Stimulated activated CD8-positive, alpha-beta memory T cell treated with anti-CD3 and anti-CD28 coated beads, Interleukin-4, amount 100 ng/mL, for 24 hours (primary cell): ENCODE measurements around the gene ZNF532.
"Not testable (repeated sequence)": the region's sequence is repeated elsewhere in the genome, so short reads cannot be mapped to it uniquely, and the experiment has no call there.

Experiments used
- DNase-seq: peaks from one replicate; pipeline ENCODE4 v3.0.0-alpha.2; 2020; ENCODE audit warnings: low read depth

Gene ZNF532

DNA sequence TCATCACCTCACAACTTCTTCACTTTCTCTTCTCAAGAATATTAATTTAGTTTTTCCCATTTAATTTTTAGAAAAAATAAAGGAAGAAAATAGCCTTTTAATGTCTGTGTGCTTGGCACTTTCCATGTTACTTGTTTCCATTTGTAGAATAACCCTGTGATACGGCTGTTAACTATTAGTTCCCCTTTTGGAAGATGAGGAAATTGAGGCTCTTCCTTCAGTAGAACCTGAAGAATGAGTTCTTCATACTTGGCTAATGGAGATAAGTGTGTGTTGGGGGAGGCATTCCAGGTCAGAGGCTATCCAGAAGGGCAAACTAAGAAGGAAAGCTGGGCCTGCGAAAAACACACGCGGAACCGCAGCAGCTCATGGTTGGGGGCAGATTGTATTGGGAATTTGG lies 38.3 kb downstream of the ZNF532 start:
- no peak for DNase-seq

DNA sequence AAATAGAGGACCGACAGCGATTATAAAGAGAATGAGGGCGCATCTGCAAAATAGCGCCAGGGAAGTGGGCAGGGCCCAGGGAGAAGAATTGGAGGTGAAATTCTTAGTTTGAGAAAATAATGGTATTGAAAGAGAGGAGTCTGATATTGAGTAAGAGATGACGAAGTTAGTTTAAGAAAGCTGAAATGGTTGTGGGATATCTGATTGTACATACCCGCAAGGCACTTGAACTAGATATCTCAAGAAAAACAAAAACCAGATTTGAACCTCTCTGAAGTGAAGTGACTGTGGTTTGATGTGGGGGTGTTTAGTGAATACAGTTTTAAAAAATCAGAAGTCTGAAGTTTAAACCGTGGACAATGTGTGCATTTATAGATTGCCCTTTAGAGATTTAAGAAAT lies 38.9 kb downstream of the ZNF532 start:
- DNase-seq = no peak

DNA sequence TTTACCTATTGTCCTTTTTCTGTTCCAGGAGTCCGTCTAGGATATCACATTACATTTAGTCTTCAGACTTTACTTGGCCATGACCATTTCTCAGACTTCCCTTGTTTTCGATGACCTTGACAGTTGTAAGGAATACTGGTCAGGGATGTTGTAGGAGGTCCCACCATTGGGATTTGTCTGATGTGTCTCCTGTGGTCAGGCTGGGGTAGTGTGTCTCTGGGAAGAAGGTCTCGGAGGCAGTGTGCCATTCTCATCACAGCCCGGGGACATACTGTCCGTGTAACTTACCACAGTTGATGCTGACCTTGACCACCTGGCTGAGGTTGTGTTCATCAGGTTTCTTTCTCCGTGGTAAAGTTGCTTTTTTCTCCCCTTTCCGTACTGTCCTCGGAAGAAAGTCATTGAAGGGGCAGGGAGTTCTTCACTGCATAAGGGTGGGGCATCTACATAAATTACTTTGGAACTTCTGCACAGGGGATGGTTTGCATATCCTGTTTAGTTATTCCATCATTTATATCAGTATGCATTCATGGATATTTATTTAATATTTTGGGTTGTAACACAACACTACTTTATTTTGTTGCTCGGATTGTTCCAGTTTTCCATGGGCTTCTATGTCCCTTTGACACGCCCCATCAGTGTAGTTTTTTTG lies 41.2 kb downstream of the ZNF532 start:
- DNase-seq = no peak

DNA sequence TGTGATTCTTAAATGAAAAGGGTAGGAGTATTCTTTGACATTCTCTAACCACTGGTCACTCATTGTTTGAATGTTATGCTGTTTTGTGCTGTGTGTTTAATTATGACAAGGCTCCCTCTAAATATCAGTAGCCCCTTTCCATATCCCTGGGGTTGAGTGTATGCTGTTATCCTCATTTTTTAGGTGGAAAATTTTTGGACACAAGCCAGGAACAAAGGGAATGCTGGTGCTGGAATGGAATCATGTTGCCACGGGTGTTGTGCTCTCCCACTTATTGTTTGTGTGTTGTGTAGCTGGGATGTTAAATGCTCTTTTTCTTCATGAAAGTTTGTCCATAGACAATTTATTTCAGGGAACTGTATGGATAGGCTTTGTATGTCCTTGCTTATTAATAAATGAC lies 43.3 kb downstream of the ZNF532 start:
- DNase-seq = no peak

DNA sequence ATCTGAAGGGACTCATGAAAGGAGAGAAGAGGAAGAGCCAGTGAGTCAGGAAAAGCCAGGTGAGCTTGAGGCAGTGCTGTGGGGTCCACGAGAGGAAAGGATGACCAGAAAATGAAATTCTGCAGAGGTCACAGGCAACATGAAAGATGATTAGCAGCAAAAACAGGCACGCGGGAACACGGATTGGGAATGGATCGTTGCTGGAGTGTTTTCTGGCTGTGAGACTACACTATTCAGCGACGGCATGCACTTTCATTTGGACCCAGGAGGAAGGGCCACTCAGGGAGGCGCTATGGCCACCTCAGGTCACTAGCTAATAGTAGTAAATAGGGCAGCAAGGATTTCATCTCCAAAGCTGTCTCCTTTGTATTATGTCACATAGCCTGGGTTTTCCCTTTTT lies 44.8 kb downstream of the ZNF532 start:
- DNase-seq = no peak

DNA sequence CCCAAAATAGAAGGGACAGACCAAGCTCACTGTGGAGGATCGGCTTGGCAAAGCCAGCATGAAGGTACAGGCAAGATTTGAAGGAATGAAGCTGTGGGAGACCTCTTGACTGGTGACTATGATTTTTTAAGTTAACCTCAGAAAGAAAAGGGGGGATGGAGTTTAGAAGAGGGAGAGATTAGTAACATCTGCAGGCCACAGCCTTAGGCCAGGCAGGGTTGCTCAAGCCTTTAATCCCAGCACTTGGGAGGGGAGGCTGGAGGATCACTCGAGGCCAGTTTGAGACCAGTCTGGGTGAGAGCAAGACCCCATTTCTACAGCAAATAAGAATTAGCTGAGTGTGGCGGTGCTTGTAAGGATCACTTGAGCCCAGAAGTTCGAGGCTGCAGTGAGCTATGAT lies 46.6 kb downstream of the ZNF532 start:
- DNase-seq = no peak

DNA sequence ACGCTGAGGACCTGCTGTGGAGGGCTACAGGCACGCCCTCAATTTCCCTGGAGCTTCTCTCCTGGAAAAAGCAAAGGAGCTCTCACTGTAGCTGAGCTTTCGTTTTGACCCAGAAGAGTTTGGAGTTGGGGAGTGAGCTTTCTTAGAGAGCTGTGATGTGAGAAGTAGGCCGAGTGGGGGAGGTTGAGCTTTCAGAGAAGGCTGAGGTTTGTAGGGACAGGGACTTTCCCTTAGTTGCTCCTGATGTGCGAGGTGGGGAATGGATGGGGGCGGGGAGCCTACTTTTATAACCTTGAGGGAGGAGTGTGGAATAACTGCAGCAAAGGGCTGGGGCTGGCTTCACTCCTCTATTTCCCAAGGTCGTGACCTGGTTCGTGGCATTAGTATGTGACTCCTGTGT lies 47.1 kb downstream of the ZNF532 start:
- DNase-seq = no peak

DNA sequence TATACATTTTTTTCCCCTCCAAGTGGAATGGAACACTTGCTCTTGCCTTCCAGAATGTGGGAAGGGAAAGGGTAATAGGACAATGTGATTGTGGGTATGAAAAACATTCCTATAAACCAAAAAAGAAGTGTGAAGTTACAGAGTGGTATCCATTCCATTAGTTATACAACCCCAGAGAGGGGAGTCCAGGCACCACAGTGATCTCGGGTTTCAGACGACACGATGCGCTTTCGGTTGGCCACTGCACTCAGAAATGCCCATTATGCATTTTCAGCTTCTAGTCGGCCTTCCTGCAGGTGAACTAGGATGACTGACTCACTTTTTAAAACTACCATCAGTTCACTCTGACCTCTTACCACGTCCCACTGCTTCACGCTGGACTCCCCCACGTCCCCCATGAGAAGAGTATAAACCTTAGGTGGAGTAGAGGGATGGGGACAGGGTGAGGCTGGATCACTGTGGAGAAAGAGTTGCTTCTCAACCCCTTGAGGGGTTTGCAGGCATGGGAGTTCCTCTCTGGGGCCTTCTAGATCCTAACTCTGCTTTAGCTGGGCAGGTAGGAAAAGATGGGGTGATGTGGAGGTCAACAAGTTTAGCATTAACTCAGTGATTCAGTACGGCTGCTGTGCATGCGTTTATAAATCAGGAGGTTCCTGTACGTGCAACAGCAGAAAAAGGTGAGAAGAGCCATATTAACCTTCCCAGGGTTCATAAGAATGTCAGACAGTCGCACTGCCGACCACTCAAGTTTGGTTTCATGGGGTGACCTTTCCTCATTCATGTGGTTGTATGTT lies 50.5 kb downstream of the ZNF532 start:
- DNase-seq = no peak

DNA sequence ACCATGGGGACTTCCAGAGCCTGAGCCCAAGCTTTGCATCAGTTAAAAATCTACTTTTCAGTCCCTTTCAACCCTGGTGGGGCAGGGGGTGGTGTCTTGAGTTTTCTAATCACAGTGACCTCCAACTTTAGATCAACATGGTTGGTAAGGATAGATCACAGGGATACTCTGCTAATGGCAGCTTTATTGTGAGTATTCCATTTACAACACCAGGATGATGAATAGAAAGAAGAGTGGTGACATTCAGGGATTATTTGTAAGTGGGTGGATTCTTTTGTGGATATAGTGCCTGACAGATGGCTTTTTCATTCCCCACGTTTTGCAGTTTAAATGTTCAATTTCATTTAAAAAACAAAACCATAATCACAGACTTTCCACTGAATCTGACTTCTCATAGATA lies 51.3 kb downstream of the ZNF532 start:
- no peak for DNase-seq

DNA sequence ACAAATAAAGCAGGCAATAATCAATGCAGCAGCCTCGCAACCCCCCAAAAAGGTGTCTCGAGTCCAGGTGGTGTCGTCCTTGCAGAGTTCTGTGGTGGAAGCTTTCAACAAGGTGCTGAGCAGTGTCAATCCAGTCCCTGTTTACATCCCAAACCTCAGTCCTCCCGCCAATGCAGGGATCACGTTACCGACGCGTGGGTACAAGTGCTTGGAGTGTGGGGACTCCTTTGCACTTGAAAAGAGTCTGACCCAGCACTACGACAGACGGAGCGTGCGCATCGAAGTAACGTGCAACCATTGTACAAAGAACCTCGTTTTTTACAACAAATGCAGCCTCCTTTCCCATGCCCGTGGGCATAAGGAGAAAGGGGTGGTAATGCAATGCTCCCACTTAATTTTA lies 55.3 kb downstream of the ZNF532 start:
- DNase-seq = not testable (repeated sequence)

DNA sequence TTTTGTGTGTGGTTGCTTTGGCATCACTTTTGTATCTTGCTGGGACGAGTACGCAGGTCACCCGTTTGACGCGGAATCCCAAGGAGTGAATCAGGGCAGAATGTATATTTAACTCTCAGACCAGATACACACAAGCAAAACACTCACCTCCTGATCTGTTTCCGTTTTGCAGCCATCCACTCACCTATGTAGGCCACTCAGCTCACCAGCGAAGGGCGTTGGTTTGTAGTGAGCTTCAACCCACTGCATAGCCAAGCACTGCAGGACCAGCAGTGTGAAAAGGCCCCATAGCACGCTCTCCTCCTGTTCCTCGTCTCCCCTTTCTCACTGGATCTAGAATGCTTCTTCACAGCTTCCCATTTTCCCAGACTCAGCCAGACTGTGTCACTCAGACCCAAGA lies 58.3 kb downstream of the ZNF532 start:
- no peak for DNase-seq

DNA sequence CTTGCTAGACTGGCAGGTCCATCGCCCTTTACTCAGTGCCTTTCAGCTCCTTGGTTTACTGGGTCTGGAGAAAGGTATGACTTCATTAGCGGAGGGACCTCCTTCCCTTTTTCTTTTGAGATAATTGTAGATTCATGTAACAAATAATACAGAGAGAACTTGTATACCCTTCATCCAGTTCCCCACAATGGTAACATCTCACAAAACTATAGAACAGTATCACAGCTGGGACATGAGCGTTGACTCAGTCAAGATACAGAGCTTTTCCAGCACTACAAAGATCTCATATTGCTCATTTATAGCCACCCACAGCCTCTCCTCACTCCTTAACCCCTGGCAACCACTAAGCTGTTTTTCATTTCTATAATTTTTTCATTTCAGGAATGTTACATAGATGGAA lies 59.8 kb downstream of the ZNF532 start:
- no peak for DNase-seq

DNA sequence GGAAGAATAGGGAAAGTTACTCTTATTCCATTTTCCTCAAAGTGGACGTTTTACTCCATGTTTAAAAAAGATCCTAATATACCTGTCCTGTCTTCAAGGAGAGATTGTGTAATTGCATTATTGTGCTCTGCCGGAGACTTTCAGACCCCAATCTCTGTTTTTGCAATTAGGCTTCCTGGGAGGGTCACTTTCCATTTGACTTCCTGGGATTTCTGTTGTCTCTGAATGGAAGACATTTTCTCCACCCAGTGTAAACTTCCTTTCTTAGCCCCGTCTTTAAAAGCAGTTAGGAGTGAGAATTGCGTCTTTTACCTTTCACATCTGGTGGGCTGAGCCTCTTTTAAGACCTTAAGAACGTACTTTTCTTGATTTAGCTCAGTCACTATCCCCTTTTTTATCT lies 63.0 kb downstream of the ZNF532 start:
- DNase-seq = no peak

DNA sequence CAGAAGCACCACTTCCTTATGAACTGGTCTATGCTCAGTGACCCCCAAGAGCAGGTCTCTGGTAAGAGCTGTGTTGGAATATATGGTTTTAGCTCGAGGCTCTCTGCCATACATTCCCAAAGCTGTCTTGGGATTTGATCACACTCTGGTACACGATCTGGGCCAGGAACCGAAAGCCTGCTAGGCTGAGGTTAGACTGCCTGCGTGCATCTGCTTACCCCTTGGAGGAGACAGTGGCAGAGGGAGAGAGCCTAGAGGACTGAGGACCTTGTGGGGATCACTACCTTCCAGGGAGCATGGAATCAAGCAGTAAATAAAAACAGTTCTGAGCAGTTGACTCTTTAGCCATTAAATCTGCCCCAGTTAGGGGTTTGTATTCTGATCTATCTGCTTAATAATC lies 63.7 kb downstream of the ZNF532 start:
- DNase-seq = no peak

DNA sequence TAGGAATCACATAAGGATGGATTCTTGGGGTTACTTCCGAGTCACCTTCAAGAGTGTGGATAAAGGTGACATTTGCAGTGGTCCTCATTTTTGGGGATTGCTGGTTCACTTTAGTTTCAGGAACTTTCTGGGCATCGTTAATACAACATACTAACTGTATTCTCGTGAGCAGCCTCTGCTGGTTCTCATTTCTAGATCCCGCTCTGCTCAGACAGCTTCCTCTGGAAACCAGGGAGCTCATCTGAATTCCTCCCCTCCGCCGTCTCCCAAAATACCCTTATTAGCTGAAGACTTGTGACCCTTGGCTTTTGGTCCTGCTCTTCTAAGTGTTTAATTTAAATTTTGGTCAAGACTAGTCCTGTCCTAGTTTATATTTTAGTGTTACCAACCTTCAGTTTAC lies 64.5 kb downstream of the ZNF532 start:
- DNase-seq = no peak

DNA sequence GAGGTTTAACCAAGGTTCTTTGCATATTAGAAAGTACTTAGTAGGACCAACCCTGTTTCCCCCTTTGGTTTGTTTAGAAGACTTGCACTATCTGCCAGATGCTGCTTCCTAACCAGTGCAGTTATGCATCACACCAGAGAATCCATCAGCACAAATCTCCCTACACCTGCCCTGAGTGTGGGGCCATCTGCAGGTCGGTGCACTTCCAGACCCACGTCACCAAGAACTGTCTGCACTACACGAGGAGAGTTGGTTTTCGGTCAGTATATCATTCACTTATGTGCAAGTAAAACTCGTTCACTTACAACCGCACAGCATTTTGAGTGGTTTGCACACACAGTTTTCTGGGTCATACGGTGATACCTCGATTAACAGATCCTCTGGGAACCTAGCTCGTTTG lies 69.7 kb downstream of the ZNF532 start:
- no peak for DNase-seq

DNA sequence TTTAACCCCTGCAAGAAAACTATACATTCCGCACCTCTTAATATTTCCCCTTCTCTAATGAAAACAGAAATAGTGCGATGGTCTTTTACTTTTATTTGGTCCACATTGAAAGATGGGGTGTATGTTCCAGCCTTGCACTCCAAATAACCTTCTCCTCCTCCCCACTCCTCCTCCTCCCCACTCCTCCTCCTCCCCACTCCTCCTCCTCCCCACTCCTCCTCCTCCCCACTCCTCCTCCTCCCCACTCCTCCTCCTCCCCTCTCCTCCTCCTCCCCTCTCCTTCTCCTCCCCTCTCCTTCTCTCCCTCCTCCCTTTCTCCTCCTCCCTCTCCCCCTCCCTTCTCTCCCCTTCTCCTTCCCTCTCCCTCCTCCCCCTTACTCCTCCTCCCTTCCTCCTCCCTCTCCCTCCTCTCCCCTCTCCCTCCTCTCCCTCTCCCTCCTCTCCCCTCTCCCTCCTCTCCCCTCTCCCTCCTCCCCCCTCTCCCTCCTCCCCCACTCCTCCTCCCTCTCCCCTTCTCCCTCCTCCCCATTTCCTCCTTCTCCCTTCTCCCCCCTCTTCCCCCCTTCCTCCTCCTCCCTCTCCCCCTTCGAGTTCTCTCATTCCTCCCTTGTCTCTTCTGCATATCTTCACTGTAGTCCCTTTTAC lies 70.4 kb downstream of the ZNF532 start:
- no peak for DNase-seq

DNA sequence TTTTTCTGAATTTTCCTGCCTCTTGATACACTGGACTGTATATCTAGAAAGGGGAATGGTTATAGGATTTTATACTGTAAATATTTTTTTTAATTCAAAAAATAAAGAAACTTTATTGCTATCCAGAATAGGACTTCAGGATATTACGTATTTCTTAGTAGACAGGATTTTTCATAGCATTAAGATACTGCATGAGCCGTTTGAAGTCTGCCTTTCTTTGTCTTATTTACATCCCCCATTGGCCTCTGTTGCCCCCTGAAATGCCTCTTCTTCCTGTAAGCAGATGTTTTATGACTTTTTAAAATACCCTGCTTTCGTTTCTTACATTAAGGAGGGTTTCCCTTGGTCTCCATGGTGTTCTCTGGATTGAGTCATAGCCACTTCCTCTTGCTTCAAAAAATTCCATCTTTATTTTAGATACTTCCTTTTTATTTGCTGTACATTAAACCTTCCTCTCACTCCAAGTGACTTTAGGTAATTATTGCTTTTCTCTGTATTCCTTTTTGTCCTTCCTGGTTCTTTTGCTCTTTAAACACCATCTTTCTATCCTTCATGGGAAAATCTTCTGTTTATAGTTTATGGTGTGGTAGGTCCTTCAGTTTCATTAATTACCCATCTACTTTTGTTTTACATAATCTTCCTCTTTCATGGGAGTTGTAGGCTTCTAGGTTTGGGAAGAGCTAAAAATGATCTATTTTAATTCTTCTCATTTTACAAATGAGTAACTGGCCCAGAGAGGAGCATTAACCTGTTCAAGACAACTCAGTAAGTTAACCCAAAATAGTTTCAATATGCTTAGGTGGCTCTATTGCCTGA lies 72.6 kb downstream of the ZNF532 start:
- DNase-seq = no peak

DNA sequence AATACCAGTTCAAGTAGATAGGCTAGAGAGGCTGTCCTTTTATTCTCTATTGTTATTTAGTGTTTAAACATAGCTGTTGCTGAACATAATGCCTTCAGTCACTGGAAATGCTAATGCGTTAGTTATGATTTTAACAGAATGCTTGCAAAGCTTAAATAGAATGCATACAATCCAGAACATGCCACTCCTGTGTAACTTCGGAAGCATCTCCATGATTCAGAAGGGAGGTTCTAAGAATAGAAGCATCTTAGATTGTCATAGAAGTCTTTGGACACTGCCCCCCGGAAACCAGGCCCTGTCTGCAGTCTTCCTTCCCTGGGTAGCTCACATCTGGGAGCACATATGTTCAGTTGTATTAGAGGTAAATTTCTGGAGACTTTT lies 73.2 kb downstream of the ZNF532 start:
- DNase-seq = no peak

DNA sequence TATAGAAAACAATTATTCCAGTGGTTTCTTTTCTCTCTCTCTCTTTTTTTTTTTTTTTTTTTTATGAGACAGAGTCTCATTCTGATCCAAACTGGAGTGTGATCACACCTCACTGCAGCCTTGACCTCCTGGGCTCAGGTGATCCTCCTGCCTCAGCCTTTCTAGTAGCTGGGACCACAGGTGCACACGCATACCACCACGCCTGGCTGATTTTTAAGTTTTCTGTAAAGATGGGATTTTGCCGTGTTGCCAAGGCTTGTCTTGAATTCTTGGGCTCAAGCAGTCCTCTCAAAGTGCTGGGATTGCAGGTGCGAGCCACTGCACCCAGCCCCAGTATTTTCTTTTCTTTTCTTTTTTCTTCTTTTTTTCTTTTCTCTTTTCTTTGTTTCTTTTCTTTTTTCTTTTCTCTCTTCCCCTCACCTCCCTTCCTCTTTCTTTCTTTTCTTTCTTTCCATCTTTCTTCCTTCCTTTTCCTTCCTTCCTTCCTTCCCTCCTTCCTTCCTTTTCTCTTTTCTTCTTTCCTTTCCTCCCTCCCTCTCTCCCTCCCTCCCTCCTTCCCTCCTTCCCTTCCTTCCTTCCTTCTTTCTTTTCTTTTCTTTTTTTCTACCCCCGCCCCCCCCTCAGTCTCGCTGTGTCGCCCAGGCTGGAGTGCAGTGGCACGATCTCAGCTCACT lies 76.9 kb downstream of the ZNF532 start:
- DNase-seq = no peak

DNA sequence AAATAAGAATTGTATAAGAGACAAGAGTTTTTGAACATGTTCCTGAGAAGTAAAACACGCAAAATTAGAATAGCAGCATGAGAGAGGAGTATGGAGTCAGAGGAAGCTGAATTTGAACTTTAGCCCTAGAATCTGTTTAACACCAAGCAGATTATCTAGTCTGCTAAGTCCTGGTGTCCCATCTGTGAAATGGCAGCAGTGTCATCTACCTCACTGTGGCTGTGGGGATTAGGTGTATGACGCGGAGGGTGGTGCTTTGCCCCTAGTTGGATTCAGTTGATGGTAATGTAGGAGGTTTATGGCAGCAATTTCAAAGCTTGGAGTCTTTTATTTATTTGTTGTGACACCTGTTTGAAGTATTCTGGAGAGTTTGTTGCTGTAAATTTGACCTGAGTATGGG lies 79.2 kb downstream of the ZNF532 start:
- no peak for DNase-seq

DNA sequence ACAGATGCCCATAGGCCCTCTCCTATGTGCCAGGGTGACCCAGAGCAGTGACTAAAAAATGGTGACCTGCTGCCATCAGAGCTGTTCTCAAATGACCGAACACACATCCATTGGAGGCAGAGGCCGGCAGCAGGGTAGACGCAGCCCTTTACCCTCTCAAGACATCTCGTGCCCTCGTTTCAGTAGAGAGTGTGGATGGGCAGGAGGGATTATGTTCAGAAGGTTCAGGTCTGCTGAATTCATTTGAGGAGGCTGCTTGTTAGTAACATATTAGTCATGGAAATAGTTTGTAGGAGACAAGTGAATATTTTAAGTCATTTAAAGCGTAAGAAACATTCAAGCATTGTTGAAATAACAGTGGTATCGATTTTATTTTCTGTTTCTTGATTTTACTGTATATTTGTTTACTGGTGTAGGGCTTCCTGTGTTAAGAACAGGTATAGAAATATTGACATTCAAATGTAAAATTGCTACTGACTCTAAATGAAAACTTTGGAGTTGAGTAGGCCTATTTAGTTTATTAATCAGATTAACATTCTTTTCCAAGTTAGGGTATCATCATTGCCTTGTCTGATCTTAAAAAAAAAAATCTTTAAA lies 82.6 kb downstream of the ZNF532 start:
- no peak for DNase-seq
